ENCODE data around the gene AGT.
"Not testable (repeated sequence)": the region's sequence is repeated elsewhere in the genome, so short reads cannot be mapped to it uniquely, and the experiment has no call there.

Gene AGT

GRCh38 chr1:230693221-230693620, 20.7 kb downstream of the AGT start:
- no peak for DNase-seq (ENCODE audit: low read depth in 1 of 2, low spot score in 1 of 2)

DNA sequence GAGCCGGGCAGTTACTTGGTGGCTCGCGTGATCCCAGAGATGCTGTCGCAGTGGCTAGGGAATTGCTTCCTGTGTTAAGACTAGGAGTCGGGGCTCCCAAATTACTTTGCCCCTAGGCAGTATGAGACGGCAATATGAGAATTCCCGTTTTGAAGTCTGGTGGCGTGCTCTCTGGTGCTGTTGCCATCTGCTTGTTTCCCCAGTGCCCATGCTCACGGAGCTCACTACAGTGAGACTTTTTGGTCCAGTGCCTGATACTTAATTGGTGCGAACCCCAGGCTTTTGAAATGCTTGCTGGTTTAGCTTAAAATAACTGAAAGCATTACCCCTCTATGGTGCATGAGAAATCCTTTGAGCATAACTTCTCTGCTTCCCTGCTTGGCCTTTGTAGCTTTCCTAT, 22.3 kb downstream of the AGT start:
- DNase-seq (ENCODE audit: low read depth in 1 of 2, low spot score in 1 of 2): no peak

DNA sequence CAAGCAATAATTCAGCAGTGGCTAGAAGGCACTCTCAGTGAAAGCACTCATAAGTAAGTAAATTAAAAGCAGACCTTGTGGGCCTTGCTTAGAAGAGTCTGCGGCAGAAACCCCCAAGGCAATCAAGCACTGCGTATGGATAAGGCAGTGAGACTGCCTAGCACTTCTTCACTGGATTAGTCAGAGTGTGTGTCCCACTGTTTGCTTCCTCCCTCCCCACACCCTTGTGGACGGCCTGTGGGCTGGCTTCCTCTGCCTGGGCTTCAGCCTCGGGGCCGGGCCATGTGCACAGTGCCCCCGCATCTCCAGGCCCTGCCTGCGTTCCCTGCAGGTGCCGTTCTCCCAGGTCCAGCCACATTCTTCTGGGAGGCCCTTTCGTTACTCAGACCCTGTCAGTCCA, 23.8 kb downstream of the AGT start:
- no peak for DNase-seq (ENCODE audit: low read depth in 1 of 2, low spot score in 1 of 2)

GRCh38 chr1:230686747-230687146, 27.2 kb downstream of the AGT start:
- DNase-seq (ENCODE audit: low read depth in 1 of 2, low spot score in 1 of 2): no peak

GRCh38 chr1:230684998-230685397, 28.9 kb downstream of the AGT start:
- no peak for DNase-seq (ENCODE audit: low read depth in 1 of 2, low spot score in 1 of 2)

DNA sequence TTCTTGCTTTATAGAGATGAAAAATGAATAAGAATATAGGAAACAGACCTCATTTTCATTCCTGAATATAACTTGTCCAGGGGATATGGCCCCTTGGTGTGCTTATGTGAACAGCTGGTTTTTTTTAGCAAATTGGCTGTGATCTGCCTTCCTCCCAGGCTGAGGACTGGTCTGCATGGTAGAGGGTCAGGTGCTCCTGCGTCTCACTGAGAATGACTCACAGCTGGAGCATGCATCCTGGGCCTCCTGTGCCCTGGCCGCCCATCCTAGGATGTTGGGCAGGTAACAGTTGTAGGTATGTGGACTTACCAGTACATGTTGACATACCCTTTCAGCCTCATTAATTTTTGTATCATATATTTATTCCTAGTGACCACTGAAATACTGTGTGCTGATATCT, 29.8 kb downstream of the AGT start:
- no peak for DNase-seq (ENCODE audit: low read depth in 1 of 2, low spot score in 1 of 2)

DNA sequence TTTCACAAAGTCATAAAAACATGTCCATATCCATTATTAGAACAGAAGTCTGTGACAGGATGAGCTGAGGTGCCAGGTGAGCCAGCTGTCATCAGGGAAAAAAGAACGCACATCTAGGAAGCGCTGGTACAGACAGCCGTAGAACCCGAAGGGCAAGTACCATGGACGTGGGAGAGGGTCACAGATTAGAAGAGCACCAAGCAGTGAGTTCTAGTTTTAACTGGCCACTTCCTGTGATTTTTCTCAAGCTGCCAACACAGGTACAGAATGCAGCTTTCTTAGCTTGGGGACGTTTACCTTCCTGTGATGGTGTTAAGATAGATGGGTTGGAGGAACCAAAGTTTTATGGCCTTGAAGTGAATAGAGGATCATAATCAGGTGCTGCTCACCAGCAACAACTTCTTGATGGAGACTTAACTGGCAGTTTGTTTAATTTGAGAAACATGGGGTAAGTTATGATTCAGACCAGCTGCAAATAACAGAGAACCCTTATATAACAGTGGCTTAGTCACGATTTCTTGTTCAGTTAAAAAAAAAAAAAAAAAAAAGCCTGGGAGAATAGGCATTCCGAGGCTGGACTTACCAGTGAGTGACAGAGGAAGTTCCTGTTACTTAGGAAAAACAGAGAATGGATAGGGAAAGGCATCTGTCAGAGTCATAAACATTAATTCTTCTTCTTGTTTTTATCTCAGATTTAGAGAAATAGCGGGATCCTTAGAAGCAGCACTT, 30.9 kb downstream of the AGT start:
- DNase-seq (ENCODE audit: low read depth in 1 of 2, low spot score in 1 of 2): no peak

- no peak for DNase-seq (ENCODE audit: low read depth in 1 of 2, low spot score in 1 of 2)
These were observed 31.6 kb downstream of the AGT start for GRCh38 chr1:230682274-230682673.

- no peak for DNase-seq (ENCODE audit: low read depth in 1 of 2, low spot score in 1 of 2)
These were observed 32.3 kb downstream of the AGT start for GRCh38 chr1:230681599-230681998.

- no peak for DNase-seq (ENCODE audit: low read depth in 1 of 2, low spot score in 1 of 2)
These were observed 33.5 kb downstream of the AGT start for GRCh38 chr1:230680300-230681025.

DNA sequence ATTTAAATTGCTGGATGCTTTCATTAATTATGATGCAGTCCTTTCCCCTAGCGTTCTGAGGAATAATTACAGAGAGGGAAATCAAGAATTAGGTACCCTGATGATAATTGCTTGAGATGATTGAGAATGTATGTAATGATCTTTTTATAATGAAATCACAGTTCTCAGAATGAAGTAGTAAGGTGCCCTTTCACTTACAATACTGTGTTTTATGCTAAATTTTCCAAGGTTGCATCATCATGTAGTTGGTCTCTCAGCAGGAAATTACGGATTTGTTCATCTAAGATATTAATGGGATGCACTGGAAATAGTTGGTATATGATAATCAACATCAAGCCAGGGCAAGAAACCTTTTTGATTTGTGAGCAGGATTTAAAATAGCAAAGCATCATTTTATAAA, 34.1 kb downstream of the AGT start:
- DNase-seq (ENCODE audit: low read depth in 1 of 2, low spot score in 1 of 2): no peak

DNA sequence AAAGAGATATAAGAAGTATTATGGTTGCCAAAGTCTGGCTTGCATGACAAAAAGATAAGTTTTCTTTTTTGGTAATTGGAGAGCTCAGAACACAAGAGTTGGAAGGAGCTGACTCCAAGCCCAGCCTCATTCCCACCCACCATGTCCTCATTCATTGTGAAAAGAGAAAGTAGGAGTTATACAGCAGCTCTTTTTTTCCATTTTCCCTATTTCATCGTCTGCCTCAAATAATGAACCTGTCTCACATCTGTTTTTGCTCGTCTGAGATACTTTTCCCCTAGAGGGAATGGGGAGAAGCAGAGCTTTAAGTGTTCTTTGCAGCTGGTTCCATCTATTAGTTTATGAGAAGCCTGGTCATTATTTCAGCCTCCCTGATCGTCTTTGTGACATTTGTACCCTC, 34.7 kb downstream of the AGT start:
- DNase-seq (ENCODE audit: low read depth in 1 of 2, low spot score in 1 of 2): no peak

- DNase-seq (ENCODE audit: low read depth in 1 of 2, low spot score in 1 of 2): no peak
These were observed 36.7 kb downstream of the AGT start for GRCh38 chr1:230677200-230677599.

- no peak for DNase-seq (ENCODE audit: low read depth in 1 of 2, low spot score in 1 of 2)
These were observed 39.3 kb downstream of the AGT start for GRCh38 chr1:230674581-230674980.

GRCh38 chr1:230669543-230669942, 44.4 kb downstream of the AGT start:
- no peak for DNase-seq (ENCODE audit: low read depth in 1 of 2, low spot score in 1 of 2)

DNA sequence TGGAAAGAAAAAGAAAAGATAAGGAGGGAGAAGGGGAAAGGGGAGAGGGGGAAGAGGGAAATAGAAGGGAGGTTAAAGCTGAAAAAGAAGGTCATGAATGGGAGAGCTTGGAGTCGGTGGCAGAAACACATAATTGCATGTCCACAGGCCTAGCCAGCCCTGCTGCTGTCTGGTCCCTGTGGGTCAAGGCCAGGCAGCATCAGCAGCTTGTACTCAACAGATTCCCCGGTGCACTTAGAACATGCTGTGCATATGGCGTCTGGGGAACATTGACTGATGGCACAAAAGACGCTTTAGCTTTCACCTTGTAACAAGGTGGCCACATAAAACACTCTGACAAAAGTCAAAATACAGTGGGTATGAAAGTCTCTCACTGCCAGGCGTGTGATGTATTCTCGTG, 45.7 kb downstream of the AGT start:
- DNase-seq (ENCODE audit: low read depth in 1 of 2, low spot score in 1 of 2): no peak

- DNase-seq (ENCODE audit: low read depth in 1 of 2, low spot score in 1 of 2): no peak
These were observed 51.9 kb downstream of the AGT start for GRCh38 chr1:230661976-230662375.

- no peak for DNase-seq (ENCODE audit: low read depth in 1 of 2, low spot score in 1 of 2)
These were observed 55.2 kb downstream of the AGT start for GRCh38 chr1:230658691-230659090.

DNA sequence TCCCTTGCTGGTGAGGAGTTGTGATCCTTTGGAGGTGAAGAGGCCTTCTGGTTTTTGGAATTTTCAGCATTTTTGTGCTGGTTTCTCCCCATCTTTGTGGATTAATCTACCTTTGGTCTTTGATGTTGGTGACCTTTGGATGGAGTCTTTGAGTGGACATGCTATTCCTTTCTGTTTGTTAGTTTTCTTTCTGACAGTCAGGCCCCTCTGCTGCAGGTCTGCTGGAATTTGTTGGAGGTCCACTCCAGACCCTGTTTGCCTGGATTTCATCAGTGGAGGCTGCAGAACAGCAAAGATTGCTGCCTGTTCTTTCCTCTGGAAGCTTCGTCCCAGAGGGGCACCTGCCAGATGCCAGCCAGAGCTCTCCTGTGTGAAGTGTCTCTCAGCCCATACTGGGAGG, 55.8 kb downstream of the AGT start:
- not testable (repeated sequence) for DNase-seq (ENCODE audit: low read depth in 1 of 2, low spot score in 1 of 2)

DNA sequence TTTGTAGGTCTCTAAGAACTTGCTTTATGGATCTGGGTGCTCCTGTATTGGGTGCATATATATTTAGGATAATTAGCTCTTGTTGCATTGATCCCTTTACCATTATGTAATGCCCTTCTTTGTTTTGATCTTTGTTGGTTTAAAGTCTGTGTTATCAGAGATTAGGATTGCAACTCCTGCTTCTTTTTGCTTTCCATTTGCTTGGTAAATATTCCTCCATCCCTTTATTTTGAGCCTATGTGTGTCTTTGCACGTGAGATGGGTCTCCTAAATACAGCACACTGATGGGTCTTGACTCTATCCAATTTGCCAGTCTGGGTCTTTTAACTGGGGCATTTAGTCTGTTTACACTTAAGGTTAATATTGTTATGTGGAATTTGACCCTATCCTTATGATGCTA, 57.2 kb downstream of the AGT start:
- DNase-seq (ENCODE audit: low read depth in 1 of 2, low spot score in 1 of 2): not testable (repeated sequence)

All from activated T-helper 1 cell treated with anti-CD3 and anti-CD28 coated beads, Interleukin-2, amount 50 U/mL, for 16 hours (primary cell).